Urinary bladder (tissue), 4 donors: ENCODE results near the gene SLC26A9. TPM values are rescaled to one million over a fixed set of nuclear protein-coding genes. Genes with fewer than 3 reads are reported as not detected.

Experiments
- DNase-seq: peaks from one replicate; pipeline ENCODE4 v3.0.0-alpha.2; 2015; ENCODE audit errors: extremely low spot score
- H3K27ac ChIP-seq: one replicate; pipeline ENCODE4 v1.5.1; 2013; ENCODE audit warnings: low read depth, mild to moderate bottlenecking, moderate library complexity
- H3K36me3 ChIP-seq: one replicate; pipeline ENCODE4 v1.6.1; 2013; ENCODE audit warnings: mild to moderate bottlenecking, moderate library complexity; ENCODE audit not compliant: insufficient read depth
- H3K4me1 ChIP-seq: one replicate; pipeline ENCODE4 v1.6.1; 2013; ENCODE audit warnings: mild to moderate bottlenecking, moderate library complexity; ENCODE audit not compliant: insufficient read depth
- H3K4me3 ChIP-seq: one replicate; pipeline ENCODE4 v1.5.1; 2013; ENCODE audit warnings: low read depth, low read length
- WGBS: extraction: QIAGEN DNeasy Blood & Tissue Kit; methylation state at CpG from one replicate; pipeline ENCODE4 v1.1.7; 2013; 5-methylcytosine and 5-hydroxymethylcytosine counted together
- polyA plus RNA-seq: library from polyadenylated mRNA; stranded (reverse); fragments of 200-250 nt; gene quantifications from one replicate; pipeline ENCODE4 v1.2.3, GENCODE V29; 2013
- total RNA-seq: library from RNA; depleted of rRNA; stranded (reverse); fragments of >200 nt; gene quantifications from one replicate; pipeline ENCODE4 v1.2.3, GENCODE V29; 2014
- donor health status: healthy with polysubstance abuse.
- donor health status: healthy.

SLC26A9 gene
- total and polyA plus RNA-seq, 2 donors = not detected

GRCh38 chr1:205922806-205923205 is 20.4 kb downstream of the SLC26A9 start:
- WGBS = 96% methylated on average over 6 of the region's 6 CpGs
- DNase-seq = no peak

GRCh38 chr1:205922314-205922713 is 20.9 kb downstream of the SLC26A9 start:
- H3K4me3 ChIP-seq = no peak overlapping the region
- WGBS = 94% methylated on average over 6 of the region's 6 CpGs
- H3K4me1 ChIP-seq = no peaks in the 10 kb centered on the region
- no peaks in the 10 kb centered on the region for H3K36me3 ChIP-seq
- H3K27ac ChIP-seq = no peak overlapping the region
- no peak for DNase-seq

More at GRCh38 chr1:205922806-205923205, 20.4 kb downstream of the SLC26A9 start:
- no peak overlapping the region for H3K27ac ChIP-seq
- no peak overlapping the region for H3K4me3 ChIP-seq
- no peaks in the 10 kb centered on the region for H3K36me3 ChIP-seq
- no peaks in the 10 kb centered on the region for H3K4me1 ChIP-seq

DNA sequence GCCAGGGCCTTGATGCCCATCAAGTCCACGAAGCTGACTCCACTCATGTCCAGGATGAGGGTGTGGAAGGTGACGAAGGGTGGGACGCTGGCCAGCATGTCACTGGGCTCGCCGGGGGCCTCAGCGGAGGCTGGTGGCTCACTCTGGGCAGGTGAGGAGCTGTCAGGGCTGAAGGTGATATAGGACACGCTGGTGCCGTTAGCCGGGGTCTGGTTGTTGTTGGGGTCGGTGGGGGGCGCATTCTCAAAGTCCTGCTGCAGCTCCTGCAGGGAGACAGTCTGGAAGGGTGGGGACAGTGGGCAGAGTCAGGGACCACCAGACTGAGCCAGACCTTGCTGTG is 21.7 kb downstream of the SLC26A9 start:
- WGBS = 92% methylated on average over 11 of the region's 11 CpGs
- no peak for DNase-seq
- Histone ChIP-seq H3K27ac (no peak overlapping the region), H3K4me3 (no peak overlapping the region), H3K4me1 (no peaks in the 10 kb centered on the region), H3K36me3 (no peaks in the 10 kb centered on the region)

- WGBS = 85% methylated on average over 13 of the region's 13 CpGs
- H3K36me3 ChIP-seq = no peaks in the 10 kb centered on the region
- H3K4me3 ChIP-seq = no peak overlapping the region
- no peaks in the 10 kb centered on the region for H3K4me1 ChIP-seq
- DNase-seq = no peak
- H3K27ac ChIP-seq = no peak overlapping the region
Measured at GRCh38 chr1:205920861-205921569, 22.2 kb downstream of the SLC26A9 start.

GRCh38 chr1:205920159-205920558 is 23.1 kb downstream of the SLC26A9 start:
- no peak for DNase-seq
- no peak overlapping the region for H3K4me3 ChIP-seq
- no peaks in the 10 kb centered on the region for H3K4me1 ChIP-seq
- no peak overlapping the region for H3K27ac ChIP-seq
- WGBS = 59% methylated on average over 7 of the region's 7 CpGs
- no peaks in the 10 kb centered on the region for H3K36me3 ChIP-seq

DNA sequence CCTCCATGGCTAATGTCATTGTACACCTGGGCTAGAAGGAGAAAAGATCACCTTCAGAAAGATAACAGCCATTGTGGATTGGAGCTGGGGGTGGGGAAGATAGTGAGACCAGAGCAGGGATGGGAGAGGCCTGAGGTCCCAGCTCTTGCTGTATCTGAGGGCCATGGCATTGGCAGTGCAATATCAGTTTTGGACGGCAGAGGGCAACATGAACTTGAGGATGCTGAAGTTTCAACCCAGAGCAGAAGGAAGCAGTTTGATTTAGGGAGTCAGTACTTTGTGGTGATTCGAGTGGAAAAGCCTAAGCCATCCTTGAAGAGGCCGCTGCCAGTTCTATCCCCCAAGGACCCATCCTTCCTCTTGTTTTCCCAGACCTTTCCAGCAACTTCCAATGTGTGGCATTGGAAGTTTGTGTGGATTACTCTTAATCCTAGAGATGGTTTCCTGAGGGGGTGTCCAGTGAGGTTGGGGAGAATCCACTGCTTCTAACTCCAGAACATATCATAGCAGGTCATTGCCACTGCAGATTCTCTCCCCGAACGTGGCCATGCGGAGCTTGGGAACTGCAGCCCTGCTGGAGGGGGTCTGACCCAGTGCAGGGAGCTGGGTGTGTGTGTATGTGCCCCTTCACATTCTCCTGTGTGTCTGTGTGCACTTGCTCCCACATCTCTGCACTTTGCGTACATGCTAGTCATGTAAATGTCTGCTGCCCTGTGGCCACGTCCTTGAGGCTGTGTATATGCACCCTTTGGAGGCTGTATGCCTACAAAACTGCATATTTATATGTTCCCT is 24.1 kb downstream of the SLC26A9 start:
- Histone ChIP-seq H3K27ac (no peak overlapping the region), H3K36me3 (no peaks in the 10 kb centered on the region), H3K4me3 (no peak overlapping the region), H3K4me1 (no peaks in the 10 kb centered on the region)
- peak; percentile 33 for DNase-seq
- WGBS = 52% methylated on average over 8 of the region's 8 CpGs

GRCh38 chr1:205917466-205918238 is 25.6 kb downstream of the SLC26A9 start:
- no peaks in the 10 kb centered on the region for H3K36me3 ChIP-seq
- H3K4me1 ChIP-seq = no peaks in the 10 kb centered on the region
- 68% methylated on average over 8 of the region's 8 CpGs for WGBS
- DNase-seq = no peak
- H3K4me3 ChIP-seq = no peak overlapping the region
- no peak overlapping the region for H3K27ac ChIP-seq

DNA sequence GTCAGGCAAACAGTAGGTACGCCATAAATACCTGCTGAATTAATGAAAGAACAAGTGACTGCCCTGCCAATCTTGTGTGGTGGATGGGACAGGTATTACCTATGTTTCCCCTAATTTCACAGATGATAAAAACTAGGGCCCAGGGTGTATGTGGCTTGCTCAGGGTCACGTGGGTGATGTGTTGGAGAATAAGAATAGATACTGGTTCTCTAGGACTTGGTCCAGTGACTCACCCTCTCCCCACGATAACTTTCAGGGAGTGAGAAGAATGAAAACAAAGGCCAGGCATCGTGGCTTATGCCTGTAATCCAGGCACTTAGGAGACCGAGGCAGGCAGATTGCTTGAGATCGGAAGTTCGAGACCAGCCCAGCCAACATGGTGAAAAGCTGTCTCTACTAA is 26.7 kb downstream of the SLC26A9 start:
- no peak overlapping the region for H3K4me3 ChIP-seq
- H3K4me1 ChIP-seq = no peaks in the 10 kb centered on the region
- no peak for DNase-seq
- no peaks in the 10 kb centered on the region for H3K36me3 ChIP-seq
- WGBS = 80% methylated on average over 7 of the region's 7 CpGs
- H3K27ac ChIP-seq = no peak overlapping the region

GRCh38 chr1:205915354-205915990 is 27.8 kb downstream of the SLC26A9 start:
- no peak for DNase-seq
- Histone ChIP-seq H3K4me1 (no peaks in the 10 kb centered on the region), H3K4me3 (no peak overlapping the region), H3K36me3 (no peaks in the 10 kb centered on the region), H3K27ac (no peak overlapping the region)
- WGBS = 69% methylated on average over 10 of the region's 10 CpGs

DNA sequence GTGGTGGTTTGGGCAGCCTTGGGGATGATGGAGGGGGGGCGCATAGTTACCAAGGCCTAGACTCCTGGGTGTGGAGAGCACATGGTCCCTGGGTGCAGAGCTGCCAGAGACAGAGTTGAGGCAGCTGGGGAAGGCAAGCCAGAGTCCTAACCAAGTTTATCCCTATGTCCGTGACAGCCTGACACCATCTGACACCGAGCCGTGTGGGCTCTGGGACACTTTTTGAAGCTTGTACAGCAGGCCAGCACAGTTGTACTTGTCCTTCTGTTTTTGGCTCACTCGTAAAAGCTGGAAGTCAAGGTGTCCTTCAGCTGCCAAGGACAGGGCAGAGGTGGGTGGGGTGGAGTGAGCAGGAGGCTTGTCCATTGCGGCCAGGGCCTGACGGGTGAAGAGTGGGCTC is 28.5 kb downstream of the SLC26A9 start:
- Histone ChIP-seq H3K27ac (no peak overlapping the region), H3K4me1 (no peaks in the 10 kb centered on the region), H3K4me3 (no peak overlapping the region), H3K36me3 (no peaks in the 10 kb centered on the region)
- no peak for DNase-seq
- 73% methylated on average over 7 of the region's 7 CpGs for WGBS

- H3K27ac ChIP-seq = no peak overlapping the region
- DNase-seq = no peak
- WGBS = 83% methylated on average over 2 of the region's 2 CpGs
- H3K4me3 ChIP-seq = no peak overlapping the region
- no peaks in the 10 kb centered on the region for H3K4me1 ChIP-seq
- H3K36me3 ChIP-seq = no peaks in the 10 kb centered on the region
Measured at GRCh38 chr1:205914155-205914507, 29.1 kb downstream of the SLC26A9 start.

- Histone ChIP-seq H3K36me3 (no peaks in the 10 kb centered on the region), H3K4me3 (no peak overlapping the region), H3K27ac (no peak overlapping the region), H3K4me1 (no peaks in the 10 kb centered on the region)
- DNase-seq = no peak
- 25% methylated on average over 4 of the region's 4 CpGs for WGBS
Measured at GRCh38 chr1:205913451-205914154, 29.7 kb downstream of the SLC26A9 start.

DNA sequence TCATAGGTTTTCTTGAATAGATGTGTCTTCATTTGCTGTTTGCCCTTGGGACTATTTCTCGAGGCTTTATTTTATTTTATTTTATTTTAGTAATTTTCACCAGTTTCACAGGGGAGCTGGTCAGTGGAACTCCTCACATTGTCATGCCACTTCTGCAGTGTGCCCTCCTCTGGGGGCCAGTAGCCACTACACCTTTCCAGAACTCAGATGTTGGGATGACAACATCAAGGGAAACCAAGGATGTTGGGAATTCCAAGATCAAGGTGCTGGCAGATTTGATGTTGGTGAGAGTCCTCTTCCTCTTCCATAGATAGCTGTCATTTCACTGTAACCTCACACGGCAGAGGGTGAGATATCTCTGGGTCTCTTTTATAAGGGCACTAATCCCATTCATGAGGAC is 35.5 kb downstream of the SLC26A9 start:
- DNase-seq = no peak
- no peak overlapping the region for H3K4me3 ChIP-seq
- no peaks in the 10 kb centered on the region for H3K36me3 ChIP-seq
- no peak overlapping the region for H3K27ac ChIP-seq
- WGBS = 35% methylated on average over 2 of the region's 2 CpGs
- H3K4me1 ChIP-seq = no peaks in the 10 kb centered on the region
